Measurements from ENCODE around the gene NKIRAS2.
"Not testable (repeated sequence)": the region's sequence is repeated elsewhere in the genome, so short reads cannot be mapped to it uniquely, and the experiment has no call there.

Gene NKIRAS2

DNA sequence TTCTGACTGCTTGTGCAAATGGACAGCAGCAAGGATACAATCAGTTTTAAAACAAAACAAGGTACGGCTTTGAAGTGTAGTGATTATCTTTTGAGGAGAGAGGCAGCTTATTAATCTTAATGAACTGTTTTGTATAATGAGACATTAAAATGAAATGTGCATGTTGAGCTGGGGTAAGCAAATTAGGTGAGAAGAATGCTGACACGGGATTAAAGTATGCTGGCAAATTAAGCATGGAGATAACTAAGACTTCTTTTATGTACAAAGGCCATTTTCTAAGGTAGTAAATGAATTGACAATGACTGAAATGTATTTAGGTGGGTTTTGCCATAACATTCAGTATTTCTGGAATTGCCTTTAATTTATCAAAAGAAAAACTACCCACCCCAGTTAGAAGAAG is 21.4 kb upstream of the NKIRAS2 start:
- DNase-seq (ENCODE audit: low spot score), result no peak

DNA sequence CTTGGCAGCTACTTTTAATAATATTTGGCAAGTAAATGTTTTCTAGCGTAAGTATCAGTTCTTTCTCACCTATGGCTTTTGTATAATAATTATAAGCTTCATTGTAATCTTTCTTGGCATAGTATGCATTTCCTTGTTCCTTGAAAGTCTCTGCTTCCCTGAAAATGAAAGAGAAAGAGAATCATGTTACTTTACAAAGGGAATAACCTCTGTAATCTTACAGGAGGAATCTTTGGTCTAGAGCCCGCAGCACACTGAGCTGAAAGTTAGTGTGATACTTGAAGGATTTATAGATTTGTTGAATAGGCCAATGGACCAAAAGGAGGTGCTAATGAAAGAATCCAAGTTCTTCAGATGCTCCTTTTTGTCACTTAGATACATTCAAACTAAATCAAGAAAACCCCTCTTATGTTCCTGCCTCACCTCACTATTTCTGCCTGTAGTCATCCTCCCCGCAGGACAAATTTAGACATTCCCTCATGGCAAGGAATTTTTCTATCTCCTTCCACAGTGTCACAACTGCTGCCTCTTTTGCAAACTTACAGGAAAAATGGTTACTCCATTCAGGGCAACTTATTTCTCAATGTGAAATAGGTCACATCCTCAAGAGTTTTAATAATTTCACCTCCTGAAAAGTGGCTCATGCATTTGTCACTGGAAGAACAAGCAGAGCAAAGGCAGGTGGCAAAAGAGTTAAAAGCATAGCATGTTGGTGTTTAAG is 19.3 kb upstream of the NKIRAS2 start:
- DNase-seq (ENCODE audit: low spot score), result no peak

DNA sequence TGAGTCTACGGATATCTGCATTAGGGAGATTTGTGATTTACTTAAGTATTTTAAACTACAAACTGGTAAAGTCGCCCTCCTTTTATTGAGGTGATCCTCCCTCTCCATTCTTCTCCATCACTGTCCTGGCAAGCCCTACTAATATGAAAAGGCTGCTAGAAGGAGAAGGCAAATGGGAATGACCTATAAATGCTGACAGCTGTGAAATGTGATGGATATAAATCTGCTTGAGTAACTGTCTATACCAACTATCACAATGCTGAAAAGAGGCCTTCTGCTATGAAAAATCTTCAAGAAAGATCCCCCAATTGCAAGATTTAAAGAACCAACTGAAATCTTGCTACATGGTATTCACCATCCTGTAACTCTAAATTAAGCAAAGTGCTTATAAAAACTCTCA is 18.2 kb upstream of the NKIRAS2 start:
- DNase-seq (ENCODE audit: low spot score), result no peak

DNA sequence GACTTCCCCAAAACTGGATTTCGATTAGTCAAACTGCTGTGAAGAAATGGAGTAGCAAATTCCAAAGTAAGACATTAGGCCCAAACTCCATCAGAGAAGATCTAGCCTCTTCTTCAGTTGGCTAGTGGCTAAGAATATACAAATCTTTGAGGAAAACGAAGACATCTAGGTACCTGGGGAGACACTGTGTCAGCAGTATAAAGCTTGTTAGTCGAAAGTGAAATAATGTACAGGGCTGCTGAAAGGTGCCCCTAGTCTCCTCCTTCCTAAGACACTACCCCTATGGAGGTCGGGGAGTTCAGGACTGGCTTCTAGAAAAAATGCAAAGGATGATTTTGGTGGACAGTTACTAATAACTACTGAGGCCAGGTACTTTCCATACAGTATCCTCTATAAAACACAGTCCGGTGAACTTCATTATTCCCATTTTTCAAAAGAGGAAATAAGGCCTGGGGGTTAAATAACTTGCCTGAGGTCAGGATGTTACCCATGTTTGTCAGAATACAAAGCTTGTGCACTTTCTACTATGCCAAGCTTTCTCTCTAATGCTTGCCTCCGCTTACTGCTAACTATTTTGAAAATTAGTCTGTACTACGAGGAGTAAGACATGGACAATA is 17.6 kb upstream of the NKIRAS2 start:
- no peak for DNase-seq (ENCODE audit: low spot score)

DNA sequence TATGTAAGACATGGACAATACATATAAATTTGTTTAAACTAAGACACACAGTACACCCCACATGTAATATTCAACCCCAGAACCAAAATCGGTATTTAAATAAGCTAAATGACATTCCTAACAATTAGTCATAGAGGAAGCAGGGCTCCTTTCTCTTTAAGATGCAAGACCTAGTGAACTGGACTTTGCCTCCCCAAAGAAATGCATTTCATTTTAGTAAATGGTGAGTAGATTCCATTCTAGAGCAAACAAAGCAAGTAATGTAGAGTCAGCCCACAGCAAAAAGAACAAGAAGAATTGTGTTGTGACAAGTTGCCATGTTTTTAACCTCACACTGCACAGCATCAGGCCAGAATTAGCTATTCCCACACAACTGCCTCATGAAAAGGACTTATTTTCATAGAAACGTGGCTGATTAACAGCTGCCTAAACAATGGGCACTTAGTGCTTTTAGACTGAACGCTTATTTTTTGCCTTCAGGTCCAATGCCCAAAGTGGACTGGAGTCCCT is 17.0 kb upstream of the NKIRAS2 start:
- DNase-seq (ENCODE audit: low spot score), result no peak

DNA sequence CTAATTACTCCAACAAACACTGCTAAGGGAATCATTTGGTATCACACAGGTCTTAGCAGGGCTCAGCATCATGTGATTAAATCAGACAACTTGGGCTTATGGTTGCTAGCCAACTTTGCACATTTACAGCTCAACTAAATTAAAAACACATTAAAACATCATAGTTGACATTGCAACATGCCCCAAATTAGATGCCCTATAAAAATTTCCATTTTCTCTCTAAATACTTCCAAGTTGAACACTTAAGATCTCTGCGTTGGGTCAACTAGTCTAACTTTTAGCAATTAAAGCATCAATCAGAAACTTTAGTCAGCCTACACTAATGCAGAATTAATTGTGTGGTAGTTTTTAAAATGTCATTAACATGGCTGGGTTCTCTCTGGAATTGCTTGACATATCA is 14.7 kb upstream of the NKIRAS2 start:
- DNase-seq (ENCODE audit: low spot score), result no peak

DNA sequence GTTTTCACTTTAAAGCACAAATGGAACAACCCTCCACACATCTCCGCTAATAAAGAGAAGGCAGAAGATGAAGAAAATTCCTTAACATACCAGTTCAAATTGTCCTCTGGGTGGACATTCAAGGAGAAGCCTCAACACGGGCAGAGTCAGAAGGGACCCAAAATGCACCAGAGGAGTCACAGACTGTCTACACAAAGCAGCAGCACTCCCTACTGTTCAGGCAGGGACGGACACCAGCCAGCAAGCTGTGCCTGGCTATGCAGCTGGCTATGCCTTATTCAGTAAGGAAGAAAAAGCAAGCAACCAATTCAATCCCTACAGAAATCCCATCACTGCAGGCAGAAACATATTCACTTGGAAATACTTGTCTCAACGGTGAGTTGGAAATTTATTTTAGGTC is 10.7 kb upstream of the NKIRAS2 start:
- peak; percentile 70 for DNase-seq (ENCODE audit: low spot score)

DNA sequence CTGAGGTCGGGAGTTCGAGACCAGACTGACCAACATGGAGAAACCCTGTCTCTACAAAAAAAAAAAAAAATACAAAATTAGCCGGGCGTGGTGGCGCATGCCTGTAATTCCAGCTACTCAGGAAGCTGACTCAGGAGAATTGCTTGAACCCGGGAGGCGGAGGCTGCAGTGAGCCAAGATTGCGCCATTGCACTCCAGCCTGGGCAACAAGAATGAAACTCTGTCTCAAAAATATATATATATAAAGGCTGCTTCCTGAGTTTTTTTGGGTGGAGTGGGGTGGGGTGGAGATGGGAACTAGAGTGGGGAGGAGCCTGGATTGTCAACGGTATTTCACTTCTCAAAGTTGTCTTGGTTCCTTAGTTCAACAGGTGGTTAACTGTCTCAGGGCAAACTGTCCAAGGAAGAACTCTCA is 9.6 kb upstream of the NKIRAS2 start:
- DNase-seq (ENCODE audit: low spot score), result not testable (repeated sequence)

DNA sequence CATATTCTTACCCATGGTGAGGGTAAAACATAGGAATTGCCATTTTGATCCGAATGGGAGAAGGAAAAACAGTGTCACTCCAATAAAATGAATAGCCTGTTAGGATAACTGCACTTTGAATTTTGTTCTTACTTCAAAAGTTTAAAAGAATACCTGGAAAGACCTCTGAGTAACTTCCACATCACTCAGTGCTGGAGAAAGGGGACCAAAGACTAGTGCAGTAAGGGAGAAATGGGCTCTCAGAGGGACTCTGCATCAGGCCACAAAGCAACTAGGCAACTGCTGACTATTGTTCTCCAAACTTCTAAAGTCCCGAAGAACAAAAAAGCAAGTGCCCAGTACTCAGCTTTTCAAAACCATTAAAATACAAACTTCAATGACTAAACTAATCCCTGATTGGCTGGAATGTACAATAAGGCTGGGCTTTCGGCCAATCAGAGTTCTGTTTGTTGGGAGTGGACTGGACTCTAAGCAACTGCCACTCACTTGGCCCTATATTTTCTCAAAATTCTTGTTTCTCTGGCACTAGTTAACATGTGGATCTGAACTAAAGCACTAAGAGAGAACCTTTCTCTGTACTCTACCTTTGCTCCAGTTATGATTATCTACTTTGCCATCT is 8.9 kb upstream of the NKIRAS2 start:
- DNase-seq (ENCODE audit: low spot score), result peak; percentile 62

DNA sequence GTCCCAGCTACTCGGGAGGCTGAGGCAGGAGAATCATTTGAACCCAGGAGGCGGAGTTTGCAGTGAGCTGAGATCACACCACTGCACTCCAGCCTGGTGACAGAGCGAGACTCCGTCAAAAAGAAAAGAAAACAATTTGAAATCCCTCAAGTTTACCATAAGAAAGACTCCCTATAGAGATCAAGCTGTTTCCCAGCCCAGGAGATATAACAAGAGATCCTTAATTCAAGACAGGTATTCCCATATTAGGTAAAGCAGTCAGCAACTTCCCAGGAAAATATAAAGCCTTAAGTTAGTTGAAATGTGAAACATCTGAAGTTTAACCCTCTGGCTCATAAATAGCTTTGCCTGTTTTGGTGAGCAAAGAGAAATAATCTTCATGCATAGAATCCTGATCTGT is 7.5 kb upstream of the NKIRAS2 start:
- not testable (repeated sequence) for DNase-seq (ENCODE audit: low spot score)

DNA sequence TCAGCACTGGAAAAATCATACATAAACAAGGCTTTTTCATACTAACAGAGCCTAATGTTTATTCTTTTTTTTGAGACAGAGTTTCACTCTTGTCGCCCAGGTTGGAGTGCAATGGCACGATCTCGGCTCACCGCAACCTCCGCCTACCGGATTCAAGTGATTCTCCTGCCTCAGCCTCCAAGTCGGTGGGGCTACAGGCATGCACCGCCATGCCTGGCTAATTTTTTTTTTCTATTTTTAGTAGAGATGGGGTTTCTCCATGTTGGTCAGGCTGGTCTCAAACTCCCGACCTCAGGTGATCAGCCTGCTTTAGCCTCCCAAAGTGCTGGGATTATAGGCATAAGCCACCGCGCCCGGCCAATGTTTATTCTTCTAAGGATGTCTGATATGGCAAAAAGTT is 6.2 kb upstream of the NKIRAS2 start:
- not testable (repeated sequence) for DNase-seq (ENCODE audit: low spot score)

DNA sequence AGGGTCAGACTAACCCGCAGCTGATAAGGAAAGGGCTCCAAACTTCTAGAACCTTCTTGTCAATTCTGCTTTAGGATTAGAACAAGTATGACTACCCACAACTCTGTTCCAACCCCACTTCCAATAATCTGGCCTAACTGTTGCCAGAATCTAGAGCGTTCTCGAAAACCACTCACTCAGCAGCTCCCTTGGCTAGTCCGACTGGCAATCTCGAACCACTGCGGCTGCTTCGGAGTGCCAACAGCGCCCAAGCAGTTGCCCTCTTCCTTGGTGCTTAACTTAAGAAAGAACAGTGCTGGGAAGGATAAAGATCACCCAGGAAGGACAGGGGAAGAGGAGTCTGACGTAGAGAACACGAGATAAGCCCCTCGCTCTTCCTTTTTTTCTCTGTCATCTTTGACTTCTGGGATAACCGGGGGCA is 3.5 kb upstream of the NKIRAS2 start:
- peak; percentile 53 for DNase-seq (ENCODE audit: low spot score)

DNA sequence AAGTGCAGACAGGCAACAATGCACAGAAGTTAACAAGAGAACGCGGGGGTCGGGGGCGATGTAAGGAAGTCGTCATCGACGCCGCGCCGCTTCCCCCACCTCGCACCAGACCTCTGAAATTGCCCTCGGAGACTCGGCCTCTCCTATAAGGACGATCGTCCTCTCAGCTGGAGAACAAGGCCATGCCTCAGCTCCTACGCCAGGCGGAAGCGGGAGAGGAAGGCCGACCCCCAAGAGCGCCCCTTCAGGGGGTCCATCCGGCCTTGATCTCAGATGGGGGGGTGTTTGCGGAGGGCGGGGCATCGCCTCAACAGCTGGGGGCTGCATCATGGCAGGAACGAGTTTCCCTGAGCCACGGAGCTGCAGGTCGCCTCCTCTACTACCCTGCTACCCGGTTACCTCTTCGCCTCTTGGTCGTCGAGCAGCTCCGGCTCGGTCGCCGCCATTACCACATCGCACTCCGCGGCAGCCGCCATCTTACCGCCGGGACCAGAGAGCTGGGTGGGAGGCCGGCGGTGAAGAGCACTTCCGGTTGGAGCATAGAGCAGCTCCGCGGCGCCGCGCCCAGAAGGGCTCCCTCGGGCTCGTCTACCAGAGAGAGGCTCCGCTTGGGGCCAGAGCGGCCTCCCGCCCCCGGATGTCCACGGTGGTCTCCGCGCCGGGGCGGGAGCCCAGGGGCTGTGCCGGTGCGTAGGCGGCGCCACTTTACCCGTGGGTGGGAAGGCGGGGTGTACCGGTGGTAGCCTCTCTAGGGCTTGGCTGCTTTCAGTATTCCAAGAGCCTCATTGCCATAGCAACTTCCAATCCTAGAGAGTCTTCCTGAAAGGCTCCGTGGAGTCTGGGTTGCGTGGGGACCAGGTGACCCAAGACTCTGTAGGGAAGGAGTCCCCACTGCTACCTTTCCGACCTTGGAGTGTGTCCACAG is 2.7 kb upstream of the NKIRAS2 start, which contains the start of gene DNAJC7:
DNAJC7 (minus strand) TSS at position 499 of the 925 bp plus-strand sequence; CDS start at position 476, 23 bp downstream.
- DNase-seq (ENCODE audit: low spot score), result peak; percentile 98

DNA sequence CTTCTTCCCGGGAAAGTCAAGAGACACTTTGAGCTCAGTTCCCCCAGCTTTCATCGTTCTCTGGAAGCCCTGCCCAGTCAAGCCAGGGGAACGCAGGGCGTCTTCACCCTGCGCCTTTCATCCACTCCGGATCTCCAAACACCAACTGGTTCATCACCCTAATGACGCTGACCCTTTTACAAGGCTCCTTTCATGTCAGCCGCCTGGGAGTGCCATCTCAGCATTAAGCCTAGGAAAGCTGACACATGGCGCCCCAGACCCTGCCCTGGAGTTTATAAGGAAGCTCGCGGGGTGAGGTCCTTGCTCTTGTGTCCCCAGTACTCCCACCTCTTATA is 2.1 kb upstream of the NKIRAS2 start:
- DNase-seq (ENCODE audit: low spot score), result no peak

DNA sequence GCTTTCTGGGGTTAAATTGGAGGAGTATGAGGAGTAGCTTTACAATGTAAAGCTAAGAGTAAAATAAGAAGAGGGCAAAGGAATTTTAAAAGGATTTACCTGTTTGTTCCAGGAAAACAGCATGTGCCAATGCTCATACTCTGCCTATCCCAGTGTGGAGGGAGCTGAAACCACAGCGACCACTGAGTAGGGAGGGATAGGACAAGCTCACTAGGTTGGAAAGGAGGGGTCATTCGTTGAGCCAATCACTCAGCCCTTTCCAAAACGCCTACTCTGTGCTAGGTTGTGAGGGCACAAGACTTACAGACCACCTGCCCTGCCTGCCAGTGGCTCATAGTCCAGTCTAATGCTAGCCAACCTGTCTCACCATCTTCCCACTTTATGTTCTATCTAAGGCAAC is 1.6 kb upstream of the NKIRAS2 start:
- DNase-seq (ENCODE audit: low spot score), result no peak

DNA sequence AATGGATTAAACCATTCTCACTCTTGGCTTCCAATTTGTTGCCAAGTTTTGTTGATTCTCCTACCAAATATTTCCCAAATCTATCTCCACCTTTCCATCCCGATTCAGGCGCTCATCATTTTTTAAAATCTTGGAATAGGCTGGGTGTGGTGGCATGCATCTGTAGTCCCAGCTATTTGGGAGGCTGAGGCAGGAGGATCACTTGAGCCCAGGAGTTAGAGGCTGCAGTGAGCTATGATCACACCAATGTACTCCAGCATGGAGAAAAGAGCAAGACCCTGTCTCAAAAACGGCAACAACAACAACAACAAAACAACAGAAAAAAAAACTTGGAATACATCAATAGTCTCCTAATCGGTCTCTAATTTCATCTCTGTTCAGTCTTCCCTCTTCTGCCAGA is 902 bp upstream of the NKIRAS2 start:
- DNase-seq (ENCODE audit: low spot score), result no peak

DNA sequence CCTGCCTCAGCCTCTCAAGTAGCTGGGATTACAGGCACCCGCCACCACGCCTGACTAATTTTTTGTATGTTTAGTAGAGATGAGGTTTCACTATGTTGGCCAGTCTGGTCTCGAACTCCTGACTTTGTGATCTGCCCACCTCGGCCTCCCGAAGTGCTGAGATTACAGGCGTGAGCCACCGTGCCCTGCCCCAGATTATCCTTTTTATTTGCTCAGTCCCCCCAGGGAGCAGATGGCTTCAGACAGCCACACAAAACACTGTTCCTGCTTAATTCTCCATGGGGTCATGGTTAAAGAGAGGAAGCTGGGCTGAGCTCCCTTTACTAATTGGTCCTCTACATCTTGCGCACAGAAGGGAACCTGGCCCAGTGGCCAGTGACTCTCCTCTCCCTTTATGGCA is 955 bp downstream of the NKIRAS2 start:
- DNase-seq (ENCODE audit: low spot score), result not testable (repeated sequence)

DNA sequence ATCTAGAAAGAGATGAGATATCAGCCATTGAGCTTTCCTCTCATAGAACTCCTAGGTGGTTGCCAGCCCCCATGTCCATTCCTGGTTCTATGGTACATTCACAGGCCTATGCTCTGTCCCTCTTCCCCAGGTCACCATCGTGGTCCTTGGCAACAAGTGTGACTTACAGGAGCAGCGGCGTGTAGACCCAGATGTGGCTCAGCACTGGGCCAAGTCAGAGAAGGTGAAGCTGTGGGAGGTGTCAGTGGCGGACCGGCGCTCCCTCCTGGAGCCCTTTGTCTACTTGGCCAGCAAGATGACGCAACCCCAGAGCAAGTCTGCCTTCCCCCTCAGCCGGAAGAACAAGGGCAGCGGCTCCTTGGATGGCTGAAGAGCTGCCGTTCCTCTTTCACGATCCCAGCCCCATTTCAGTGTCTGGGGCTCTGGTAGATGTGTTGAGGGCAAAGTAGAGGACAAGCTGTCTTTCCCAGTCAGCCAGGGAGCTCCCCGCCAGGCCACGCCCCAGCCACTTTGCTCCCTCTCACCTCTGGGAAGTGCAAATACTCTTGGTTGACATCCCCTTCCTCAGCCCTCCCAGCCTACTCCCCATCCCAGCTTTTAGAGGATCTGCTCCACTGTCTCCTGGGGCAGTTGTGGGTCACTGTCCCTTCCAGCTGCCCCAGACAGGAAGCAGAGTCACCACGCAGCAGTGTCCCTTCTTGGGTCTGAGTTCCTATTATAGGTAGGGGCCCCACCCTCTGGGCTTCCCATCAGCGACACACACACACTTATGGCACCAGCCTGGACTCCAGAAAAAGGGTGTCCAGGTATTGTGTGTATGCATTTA is 3.8 kb downstream of the NKIRAS2 start:
- DNase-seq (ENCODE audit: low spot score), result no peak

DNA sequence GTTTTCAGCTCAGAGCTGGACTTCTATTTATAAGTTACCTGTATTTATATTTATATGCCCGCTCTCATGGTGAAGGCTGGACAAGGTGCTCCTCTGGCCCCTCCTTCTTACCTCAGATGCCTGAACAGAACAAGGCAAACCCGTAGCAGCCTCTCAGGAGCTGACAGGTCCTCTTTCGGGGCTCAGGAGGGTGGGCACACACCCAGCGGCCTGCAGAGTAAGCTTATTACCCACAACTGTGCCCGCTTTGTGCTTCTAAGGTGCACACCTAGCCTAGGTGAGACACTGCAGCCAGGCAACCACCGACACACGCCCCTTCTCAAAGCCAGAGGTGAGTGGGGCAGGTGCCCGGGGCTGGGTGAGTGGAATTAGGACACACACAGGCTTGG is 5.3 kb downstream of the NKIRAS2 start:
- DNase-seq (ENCODE audit: low spot score), result no peak

DNA sequence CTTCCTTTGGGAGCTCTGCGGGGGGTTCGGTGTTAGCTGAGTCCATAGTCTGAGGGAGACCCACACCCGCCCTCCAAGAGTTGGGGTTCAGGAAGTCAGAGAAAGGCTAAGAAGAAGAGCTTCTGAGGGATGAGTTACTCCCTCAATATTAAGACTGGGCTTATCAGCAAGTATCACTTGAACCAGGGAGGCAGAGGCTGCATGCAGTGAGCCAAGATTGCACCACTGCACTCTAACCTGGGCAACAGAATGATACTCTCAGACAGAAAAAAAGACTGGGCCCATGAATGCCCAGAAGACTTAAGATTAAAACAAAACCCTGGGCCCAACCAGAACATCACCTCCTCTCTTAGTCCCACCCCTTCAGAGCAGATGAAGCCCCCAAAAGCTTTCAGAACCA is 6.0 kb downstream of the NKIRAS2 start:
- no peak for DNase-seq (ENCODE audit: low spot score)

DNA sequence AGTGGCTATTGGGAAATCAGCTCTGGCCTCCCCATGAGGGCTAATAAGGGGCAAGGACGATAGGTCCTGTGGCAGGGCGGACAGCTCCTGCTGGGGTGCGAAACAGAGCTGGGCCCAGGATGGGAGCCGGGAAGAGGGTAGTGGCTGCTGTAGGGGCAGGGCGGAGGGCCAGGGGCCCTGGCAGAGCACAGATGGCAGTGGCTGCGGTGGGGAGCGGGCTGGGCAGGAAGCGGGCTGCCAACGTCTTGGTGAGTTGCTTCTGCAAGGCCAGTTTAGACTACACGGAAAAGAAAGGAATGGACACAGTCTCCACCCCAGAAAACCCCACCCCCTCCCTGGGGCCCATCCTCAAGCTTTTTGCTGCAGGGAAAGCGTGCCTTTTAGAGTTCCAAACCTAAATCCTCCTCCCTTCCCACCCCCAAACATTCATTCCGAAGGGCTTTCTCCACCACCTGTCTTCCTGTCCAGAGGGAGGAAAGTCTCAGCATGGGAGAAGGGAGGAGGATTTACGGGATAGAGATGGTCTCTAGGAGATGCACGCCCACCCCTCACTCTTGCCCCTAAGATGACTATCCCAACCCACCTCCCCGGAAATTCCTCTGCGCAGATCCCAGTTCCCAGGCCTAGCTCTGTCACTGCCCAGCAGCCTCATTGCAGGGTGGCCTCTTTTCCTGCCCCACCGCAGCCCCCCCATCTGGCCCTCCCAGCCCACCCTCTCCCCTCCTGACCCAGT is 7.1 kb downstream of the NKIRAS2 start:
- DNase-seq (ENCODE audit: low spot score), result peak; percentile 53

Measured in D341Med (cell line).